GM10248 (cell line): Measurements from ENCODE around the gene MAP7D1.

ENCODE experiments used
- CTCF ChIA-PET: fragments of 300-600 bp; sonication (Branson Sonifier 250); formaldehyde crosslinking; extraction: SDS; loops from one replicate; lab custom pipeline; 2021; ENCODE audit warnings: antibody characterized with exemption; lab: Yijun Ruan, JAX
- POLR2A ChIA-PET: fragments of 350-650 bp; sonication (Branson Sonifier 250); formaldehyde crosslinking; extraction: SDS; loops from one replicate; lab custom pipeline; 2020; ENCODE audit warnings: antibody characterized with exemption; lab: Yijun Ruan, JAX
- DNase-seq: peaks from one replicate; pipeline ENCODE4 v3.0.0; 2012; ENCODE audit errors: extremely low spot score
- TF ChIP-seq, protein P1 (sequence below): IDR thresholded peaks from 2 replicates; pipeline ENCODE4 v1.5.1; 2012; ENCODE audit warnings: mild to moderate bottlenecking, low read depth; ENCODE audit errors: extremely low read depth, missing control alignments, control extremely low read depth

The MAP7D1 gene

GRCh38 chr1:36161641-36162531 lies 5.9 kb downstream of the MAP7D1 start:
- TF ChIP-seq, protein P1, sequence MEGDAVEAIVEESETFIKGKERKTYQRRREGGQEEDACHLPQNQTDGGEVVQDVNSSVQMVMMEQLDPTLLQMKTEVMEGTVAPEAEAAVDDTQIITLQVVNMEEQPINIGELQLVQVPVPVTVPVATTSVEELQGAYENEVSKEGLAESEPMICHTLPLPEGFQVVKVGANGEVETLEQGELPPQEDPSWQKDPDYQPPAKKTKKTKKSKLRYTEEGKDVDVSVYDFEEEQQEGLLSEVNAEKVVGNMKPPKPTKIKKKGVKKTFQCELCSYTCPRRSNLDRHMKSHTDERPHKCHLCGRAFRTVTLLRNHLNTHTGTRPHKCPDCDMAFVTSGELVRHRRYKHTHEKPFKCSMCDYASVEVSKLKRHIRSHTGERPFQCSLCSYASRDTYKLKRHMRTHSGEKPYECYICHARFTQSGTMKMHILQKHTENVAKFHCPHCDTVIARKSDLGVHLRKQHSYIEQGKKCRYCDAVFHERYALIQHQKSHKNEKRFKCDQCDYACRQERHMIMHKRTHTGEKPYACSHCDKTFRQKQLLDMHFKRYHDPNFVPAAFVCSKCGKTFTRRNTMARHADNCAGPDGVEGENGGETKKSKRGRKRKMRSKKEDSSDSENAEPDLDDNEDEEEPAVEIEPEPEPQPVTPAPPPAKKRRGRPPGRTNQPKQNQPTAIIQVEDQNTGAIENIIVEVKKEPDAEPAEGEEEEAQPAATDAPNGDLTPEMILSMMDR, result no peak
- POLR2A ChIA-PET, result interaction anchor here (1.3 to 2.9 kb wide), 2 partner anchors 12 to 26 kb away, joined by 4 to 30 read pairs; partner anchors contain the start of gene TRAPPC3

GRCh38 chr1:36162680-36163239 lies 6.8 kb downstream of the MAP7D1 start:
- DNase-seq, result no peak
- CTCF ChIA-PET, result interaction anchor here (0.7 to 8.3 kb wide), 10 partner anchors 10 to 123 kb away, joined by 3 to 106 read pairs (median 4); partner anchors contain the start of gene TRAPPC3
- POLR2A ChIA-PET, result interaction anchor here (2.9 kb wide), 1 partner anchor 13 kb away, joined by 30 read pairs; the partner anchor contains the start of gene TRAPPC3
- TF ChIP-seq, protein P1, result no peak

More at GRCh38 chr1:36161641-36162531, 5.9 kb downstream of the MAP7D1 start:
- CTCF ChIA-PET, result interaction anchor here (0.7 to 8.3 kb wide), 17 partner anchors 8 to 124 kb away, joined by 3 to 106 read pairs (median 4); partner anchors contain the start of gene TRAPPC3
- peak; percentile 66 for DNase-seq

GRCh38 chr1:36163426-36163825 lies 7.5 kb downstream of the MAP7D1 start:
- TF ChIP-seq, protein P1, result no peak
- DNase-seq, result no peak
- ChIA-PET CTCF (interaction anchor here (1.6 to 8.3 kb wide), 6 partner anchors 12 to 30 kb away, joined by 4 to 106 read pairs (median 18); partner anchors contain the start of gene TRAPPC3), POLR2A (interaction anchor here (2.9 kb wide), 1 partner anchor 13 kb away, joined by 30 read pairs; the partner anchor contains the start of gene TRAPPC3)

GRCh38 chr1:36164361-36164760 lies 8.4 kb downstream of the MAP7D1 start:
- POLR2A ChIA-PET, result no interaction called here
- TF ChIP-seq, protein P1, result no peak
- CTCF ChIA-PET, result interaction anchor here (2.6 to 8.3 kb wide), 3 partner anchors 13 to 30 kb away, joined by 9 to 106 read pairs (median 89); partner anchors contain the start of gene TRAPPC3
- DNase-seq, result no peak

DNA sequence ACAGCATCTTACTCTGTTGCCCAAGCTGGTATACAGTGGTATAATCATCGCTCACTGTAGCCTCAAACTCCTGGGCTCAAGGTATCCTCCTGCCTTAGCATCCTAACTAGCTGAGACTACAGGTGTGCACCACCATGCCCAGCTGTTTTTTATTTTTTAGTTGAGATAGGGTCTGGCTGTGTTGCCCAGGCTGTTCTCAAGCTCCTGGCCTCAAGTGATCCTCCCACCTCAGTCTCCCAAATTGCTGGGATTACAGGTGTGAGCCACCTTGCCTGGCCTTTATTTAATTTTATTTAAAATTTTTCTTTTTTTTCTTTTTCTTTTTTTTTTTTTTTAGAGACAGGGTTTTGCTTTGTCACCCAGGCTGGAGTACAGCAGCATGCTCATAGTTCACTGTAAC lies 9.2 kb downstream of the MAP7D1 start:
- ChIA-PET POLR2A (interaction anchor here (0.6 kb wide), 2 partner anchors 59 to 236 kb away, joined by 4 to 5 read pairs; partner anchors contain the start of gene THRAP3), CTCF (interaction anchor here (2.6 to 8.3 kb wide), 3 partner anchors 14 to 30 kb away, joined by 9 to 106 read pairs (median 89); partner anchors contain the start of gene TRAPPC3)
- no peak for DNase-seq
- TF ChIP-seq, protein P1, result no peak

DNA sequence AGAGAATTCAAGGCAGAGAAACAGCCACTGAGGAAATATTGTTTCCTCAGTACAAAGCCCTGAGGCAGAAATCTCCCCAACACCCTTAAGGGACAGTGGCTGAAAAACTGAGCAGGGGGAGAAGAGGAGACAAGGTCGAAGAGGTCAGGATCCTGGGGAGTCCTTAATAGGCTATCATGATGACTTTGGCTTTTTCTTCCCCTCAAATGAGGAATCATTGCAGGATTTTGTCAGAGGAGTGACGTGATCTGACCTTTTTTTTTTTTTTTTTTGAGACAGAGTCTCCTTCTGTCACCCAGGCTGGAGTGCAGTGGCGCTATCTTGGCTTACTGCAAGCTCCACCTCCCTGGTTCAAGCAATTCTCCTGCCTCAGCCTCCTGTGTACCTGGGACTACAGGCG lies 10.2 kb downstream of the MAP7D1 start:
- ChIA-PET POLR2A (no interaction called here), CTCF (interaction anchor here (7.4 to 8.3 kb wide), 2 partner anchors 15 to 23 kb away, joined by 89 to 106 read pairs; partner anchors contain the start of gene TRAPPC3)
- TF ChIP-seq, protein P1, result no peak
- no peak for DNase-seq
